ENCODE data around the gene ZNHIT2.

The ZNHIT2 gene

GRCh38 chr11:65111744-65112545 is 5.6 kb downstream of the ZNHIT2 start, which contains the start of gene TM7SF2:
Gene TM7SF2, plus strand, starts transcription at chr11:65111872. Its CDS starts 144 bp downstream, at chr11:65112016.
- Histone ChIP-seq H3K4me1 (ENCODE audit: insufficient read depth, low read length) (peaks cover 64% of the 10 kb centered on the region), H3K36me3 (ENCODE audit: insufficient read depth, low read length) (peaks cover 60% of the 10 kb centered on the region), H4K20me1 (ENCODE audit: insufficient read depth, low read length) (peaks cover 34% of the 10 kb centered on the region), H3K4me2 (ENCODE audit: insufficient read depth, low read length) (peak within 1 kb of the TSS; percentile 99), H3K27ac (ENCODE audit: low read length) (peak within 1 kb of the TSS; percentile 88), H3K27me3 (ENCODE audit: insufficient read depth, low read length, poor library complexity) (no peaks in the 10 kb centered on the region), H3K9ac (ENCODE audit: low read depth, low read length) (peak within 1 kb of the TSS; percentile 93), H3K4me3 (ENCODE audit: low read depth in 1 of 2, low read length in 2 of 2) (peak within 1 kb of the TSS; percentile 36 to 80), H3K9me3 (ENCODE audit: insufficient read depth, low read length, severe bottlenecking) (no peaks in the 10 kb centered on the region), H3K79me2 (ENCODE audit: insufficient read depth, low read length) (peaks cover 42% of the 10 kb centered on the region), H2AFZ (ENCODE audit: low read depth, low read length) (peak within 1 kb of the TSS; percentile 90)
- DNase-seq: peak; percentile 97
- TF ChIP-seq EZH2 (IDR thresholded peaks at IDR 0.05; ENCODE audit: borderline replicate concordance, low read depth, low read length, severe bottlenecking) (no peak), CTCF (IDR thresholded peaks at IDR 0.05; ENCODE audit: borderline replicate concordance, extremely low read depth, low read length, poor library complexity, severe bottlenecking) (no peak)
- ATAC-seq (ENCODE audit: insufficient read depth, low read depth): peak; percentile 83

GRCh38 chr11:65111159-65111743 is 6.2 kb downstream of the ZNHIT2 start:
- DNase-seq: no peak
- Histone ChIP-seq H4K20me1 (ENCODE audit: insufficient read depth, low read length) (peaks cover 33% of the 10 kb centered on the region), H3K27ac (ENCODE audit: low read length) (no peak overlapping the region; the same call in 1 of the 2 replicates), H3K9ac (ENCODE audit: low read depth, low read length) (no peak overlapping the region; the same call in 1 of the 2 replicates), H3K4me1 (ENCODE audit: insufficient read depth, low read length) (peaks cover 57% of the 10 kb centered on the region), H3K27me3 (ENCODE audit: insufficient read depth, low read length, poor library complexity) (no peaks in the 10 kb centered on the region), H2AFZ (ENCODE audit: low read depth, low read length) (no peak overlapping the region), H3K79me2 (ENCODE audit: insufficient read depth, low read length) (peaks cover 38% of the 10 kb centered on the region), H3K4me2 (ENCODE audit: insufficient read depth, low read length) (peak overlapping the region; percentile 99), H3K36me3 (ENCODE audit: insufficient read depth, low read length) (peaks cover 61% of the 10 kb centered on the region), H3K9me3 (ENCODE audit: insufficient read depth, low read length, severe bottlenecking) (no peaks in the 10 kb centered on the region), H3K4me3 (ENCODE audit: low read depth in 1 of 2, low read length in 2 of 2) (peak overlapping the region in 1 of 2 experiments; percentile 32; a peak in 1 of 4 replicates)
- TF ChIP-seq EZH2 (IDR thresholded peaks at IDR 0.05; ENCODE audit: borderline replicate concordance, low read depth, low read length, severe bottlenecking): no peak
- peak; percentile 8 for TF ChIP-seq CTCF (IDR thresholded peaks at IDR 0.05; ENCODE audit: borderline replicate concordance, extremely low read depth, low read length, poor library complexity, severe bottlenecking)
- no peak for ATAC-seq (ENCODE audit: insufficient read depth, low read depth)

- H3K79me2 ChIP-seq (ENCODE audit: insufficient read depth, low read length): peaks cover 38% of the 10 kb centered on the region
- peak overlapping the region; percentile 99 for H3K4me2 ChIP-seq (ENCODE audit: insufficient read depth, low read length)
- peaks cover 49% of the 10 kb centered on the region for H3K4me1 ChIP-seq (ENCODE audit: insufficient read depth, low read length)
- TF ChIP-seq EZH2 (IDR thresholded peaks at IDR 0.05; ENCODE audit: borderline replicate concordance, low read depth, low read length, severe bottlenecking) (no peak), CTCF (IDR thresholded peaks at IDR 0.05; ENCODE audit: borderline replicate concordance, extremely low read depth, low read length, poor library complexity, severe bottlenecking) (peak; percentile 96)
- ATAC-seq (ENCODE audit: insufficient read depth, low read depth) (peak; percentile 57), DNase-seq (peak; percentile 93)
- H2AFZ ChIP-seq (ENCODE audit: low read depth, low read length): no peak overlapping the region
- peaks cover 33% of the 10 kb centered on the region for H4K20me1 ChIP-seq (ENCODE audit: insufficient read depth, low read length)
- no peaks in the 10 kb centered on the region for H3K27me3 ChIP-seq (ENCODE audit: insufficient read depth, low read length, poor library complexity)
- H3K36me3 ChIP-seq (ENCODE audit: insufficient read depth, low read length): peaks cover 60% of the 10 kb centered on the region
- no peak overlapping the region for H3K4me3 ChIP-seq (ENCODE audit: low read depth in 1 of 2, low read length in 2 of 2)
- no peaks in the 10 kb centered on the region for H3K9me3 ChIP-seq (ENCODE audit: insufficient read depth, low read length, severe bottlenecking)
- H3K27ac ChIP-seq (ENCODE audit: low read length): peak overlapping the region; percentile 45; the same call in 1 of the 2 replicates
- H3K9ac ChIP-seq (ENCODE audit: low read depth, low read length): peak overlapping the region; percentile 30
Observed at GRCh38 chr11:65110354-65110861, 7.1 kb downstream of the ZNHIT2 start.

All from DND-41 (cell line).